Measurements from ENCODE around the gene CHD1.

The CHD1 gene

DNA sequence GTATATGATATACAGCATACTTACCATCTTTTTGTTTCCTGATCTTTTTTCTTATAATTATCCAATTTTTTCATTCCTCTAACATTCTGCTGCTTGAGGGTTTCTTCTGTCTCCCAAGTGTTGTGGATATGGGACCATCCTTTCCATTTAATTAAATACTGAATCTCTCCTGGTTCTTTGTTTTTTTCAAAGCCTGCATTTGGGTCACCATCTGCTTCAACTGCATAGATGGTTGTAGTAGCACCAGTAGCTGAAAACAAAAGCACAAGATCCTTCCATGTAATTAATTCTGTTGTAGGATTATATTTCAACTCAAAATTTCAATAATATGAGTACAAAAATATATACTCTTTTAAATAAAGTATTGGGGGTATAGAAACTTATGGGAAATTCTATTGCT, 29.4 kb downstream of the CHD1 start:
- no peak for DNase-seq (ENCODE audit: low spot score)

- no peak for DNase-seq (ENCODE audit: low spot score)
These were observed 30.1 kb downstream of the CHD1 start for GRCh38 chr5:98898743-98899142.

DNA sequence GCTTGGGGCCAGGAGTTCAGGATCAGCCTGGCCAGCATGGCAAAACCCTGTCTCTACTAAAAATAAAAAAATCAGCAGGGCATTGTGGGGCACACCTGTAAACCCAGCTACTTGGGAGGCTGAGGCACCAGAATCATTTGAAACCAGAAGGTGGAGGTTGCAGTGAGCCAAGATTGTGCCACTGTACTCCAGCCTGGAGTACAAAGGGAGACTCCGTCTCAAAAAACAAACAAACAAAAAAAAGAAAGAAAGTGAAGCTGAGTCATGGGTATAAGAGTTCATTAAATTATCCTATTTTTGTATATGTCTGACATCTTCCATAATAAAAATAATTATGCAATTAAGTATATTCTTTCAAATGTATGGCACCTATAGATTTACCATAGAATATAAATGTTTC, 37.2 kb downstream of the CHD1 start:
- DNase-seq (ENCODE audit: low spot score): no peak

GRCh38 chr5:98880598-98880997, 48.2 kb downstream of the CHD1 start:
- no peak for DNase-seq (ENCODE audit: low spot score)

GRCh38 chr5:98880151-98880550, 48.7 kb downstream of the CHD1 start:
- peak; percentile 4 for DNase-seq (ENCODE audit: low spot score)

- no peak for DNase-seq (ENCODE audit: low spot score)
These were observed 51.2 kb downstream of the CHD1 start for GRCh38 chr5:98877600-98877999.

DNA sequence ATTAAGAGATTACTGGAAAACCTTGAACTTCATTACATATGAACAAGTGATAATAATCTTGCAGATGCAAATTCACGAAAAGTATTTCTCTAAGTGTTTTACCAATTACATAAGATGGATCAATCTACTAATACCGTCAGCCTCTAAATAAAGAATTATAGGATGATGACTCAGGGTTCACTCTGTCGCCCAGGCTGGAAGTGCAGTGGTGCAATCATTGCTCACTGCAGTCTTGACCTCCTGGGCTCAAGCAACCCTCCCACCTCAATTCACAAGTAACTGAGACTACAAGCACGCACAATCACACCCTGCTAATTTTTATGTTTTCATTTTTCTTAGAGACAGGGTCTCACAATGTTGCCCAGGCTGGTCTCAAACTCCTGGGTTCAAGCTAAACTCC, 56.1 kb downstream of the CHD1 start:
- no peak for DNase-seq (ENCODE audit: low spot score)

- DNase-seq (ENCODE audit: low spot score): no peak
These were observed 63.1 kb downstream of the CHD1 start for GRCh38 chr5:98865690-98866089.

DNA sequence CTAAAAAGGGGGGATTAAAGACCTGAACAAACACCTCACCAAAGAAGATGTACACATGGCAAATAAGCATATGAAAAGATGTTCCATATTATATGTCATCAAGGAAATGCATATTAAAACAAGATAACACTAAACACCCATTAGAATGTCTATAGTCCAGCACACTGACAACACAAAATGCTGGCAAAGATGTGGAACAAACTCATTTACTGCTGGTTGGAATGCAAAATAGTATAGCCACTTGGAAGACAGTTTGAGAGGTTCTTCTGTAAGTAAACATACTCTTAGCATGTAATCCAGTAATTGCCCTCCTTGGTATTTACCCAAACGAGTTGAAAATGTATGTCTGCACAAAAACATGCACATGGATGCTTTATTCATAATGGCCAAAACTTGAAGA, 81.8 kb downstream of the CHD1 start:
- no peak for DNase-seq (ENCODE audit: low spot score)

GRCh38 chr5:98846520-98846919, 82.3 kb downstream of the CHD1 start:
- DNase-seq (ENCODE audit: low spot score): no peak

- no peak for DNase-seq (ENCODE audit: low spot score)
These were observed 82.9 kb downstream of the CHD1 start for GRCh38 chr5:98845878-98846277.

DNA sequence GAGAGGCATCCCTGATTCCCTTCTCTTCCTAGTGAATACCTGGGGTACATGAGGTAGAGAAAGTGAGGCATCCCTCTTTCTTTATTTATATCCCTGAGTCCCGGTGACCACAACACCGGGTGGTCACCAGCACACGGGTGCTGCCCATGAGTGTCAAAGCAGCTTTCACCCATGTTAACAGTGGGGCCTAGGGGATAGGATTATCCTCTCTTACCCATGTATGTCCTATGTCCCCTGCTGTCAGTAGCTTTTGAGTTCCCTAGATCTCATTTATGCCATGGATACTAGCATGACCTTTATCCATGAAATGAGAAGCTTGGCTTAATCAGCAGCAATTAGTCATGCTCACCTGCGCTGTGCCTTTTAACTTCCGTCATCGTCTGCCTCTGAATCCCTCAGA, 83.9 kb downstream of the CHD1 start:
- DNase-seq (ENCODE audit: low spot score): no peak

DNA sequence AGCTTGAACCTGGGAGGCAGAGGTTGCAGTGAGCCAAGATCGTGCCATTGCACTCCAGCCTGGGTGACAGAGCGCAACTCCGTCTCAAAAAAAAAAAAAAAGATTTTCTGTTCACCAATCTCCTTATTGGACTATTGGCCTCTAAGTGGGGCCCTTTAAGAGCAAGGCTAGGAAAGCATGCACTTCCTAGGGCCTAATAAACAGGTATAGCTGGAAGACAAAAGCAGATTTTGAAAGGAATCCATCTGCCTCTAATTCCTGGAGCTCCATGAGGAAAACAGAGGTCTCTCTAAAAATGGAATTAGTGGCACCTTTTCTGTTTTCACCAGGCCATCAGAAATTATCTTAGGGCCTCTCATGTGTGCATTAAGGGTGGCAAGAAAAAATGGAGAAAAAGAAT, 85.3 kb downstream of the CHD1 start:
- DNase-seq (ENCODE audit: low spot score): no peak

DNA sequence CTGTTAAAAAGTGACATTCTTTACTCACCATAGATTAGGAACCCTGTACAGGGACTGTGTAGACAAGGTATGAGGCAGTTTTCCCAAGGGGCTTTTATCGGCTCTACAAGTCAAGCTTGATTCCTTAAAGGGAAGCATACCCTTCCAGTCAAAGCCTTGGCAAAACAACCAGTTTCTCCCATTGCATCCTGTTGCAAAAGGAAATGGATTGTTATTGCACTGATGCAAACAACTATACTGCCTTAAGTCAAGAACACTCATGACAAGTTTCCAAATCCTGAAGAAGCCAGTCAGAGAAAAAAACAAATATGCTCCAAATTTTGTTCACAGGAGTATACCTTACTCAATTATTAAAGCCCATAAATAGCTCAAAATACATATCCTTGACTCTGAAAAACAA, 87.9 kb downstream of the CHD1 start:
- DNase-seq (ENCODE audit: low spot score): no peak

GRCh38 chr5:98839469-98840383, 89.1 kb downstream of the CHD1 start:
- no peak for DNase-seq (ENCODE audit: low spot score)

DNA sequence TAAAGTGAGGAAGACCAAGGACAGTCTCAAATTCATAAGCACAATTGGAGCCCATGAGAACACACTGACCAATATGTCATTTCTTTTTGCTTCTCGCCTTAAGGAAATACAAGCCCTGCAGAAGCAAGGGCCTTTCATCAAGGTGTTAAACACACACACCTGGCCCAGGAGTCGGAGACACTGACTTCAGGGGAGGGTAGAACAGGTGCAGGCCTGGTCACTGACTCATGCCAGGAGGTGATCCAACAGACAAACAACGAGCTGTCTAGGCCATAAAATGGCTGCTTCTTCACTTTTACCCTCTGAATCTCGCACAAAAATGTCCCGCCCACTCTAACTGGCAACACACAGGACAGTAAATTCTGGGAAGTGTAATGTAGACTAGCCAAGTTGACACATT, 92.6 kb downstream of the CHD1 start:
- no peak for DNase-seq (ENCODE audit: low spot score)

- no peak for DNase-seq (ENCODE audit: low spot score)
These were observed 101.1 kb downstream of the CHD1 start for GRCh38 chr5:98827588-98828284.

DNA sequence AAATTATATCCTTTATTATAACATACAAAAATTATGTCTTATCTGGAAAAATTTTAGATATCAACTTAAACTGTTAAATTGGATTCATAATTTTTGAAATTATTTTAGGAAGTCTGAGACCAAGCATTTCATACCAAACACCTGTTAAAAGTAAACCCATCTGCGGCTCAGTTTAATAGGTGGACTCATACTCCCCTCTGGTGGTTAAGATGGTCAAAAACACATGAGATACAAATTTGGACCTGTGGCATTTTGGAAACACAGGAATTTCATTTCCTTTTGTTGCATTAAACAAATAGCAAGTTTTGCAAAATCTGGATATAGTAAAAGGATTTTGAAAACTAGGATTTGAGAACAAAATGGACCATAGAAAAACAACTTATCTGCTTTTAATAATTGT, 101.6 kb downstream of the CHD1 start:
- DNase-seq (ENCODE audit: low spot score): peak; percentile 15

- DNase-seq (ENCODE audit: low spot score): no peak
These were observed 103.0 kb downstream of the CHD1 start for GRCh38 chr5:98825582-98826375.

- no peak for DNase-seq (ENCODE audit: low spot score)
These were observed 112.1 kb downstream of the CHD1 start for GRCh38 chr5:98816582-98817222.

DNA sequence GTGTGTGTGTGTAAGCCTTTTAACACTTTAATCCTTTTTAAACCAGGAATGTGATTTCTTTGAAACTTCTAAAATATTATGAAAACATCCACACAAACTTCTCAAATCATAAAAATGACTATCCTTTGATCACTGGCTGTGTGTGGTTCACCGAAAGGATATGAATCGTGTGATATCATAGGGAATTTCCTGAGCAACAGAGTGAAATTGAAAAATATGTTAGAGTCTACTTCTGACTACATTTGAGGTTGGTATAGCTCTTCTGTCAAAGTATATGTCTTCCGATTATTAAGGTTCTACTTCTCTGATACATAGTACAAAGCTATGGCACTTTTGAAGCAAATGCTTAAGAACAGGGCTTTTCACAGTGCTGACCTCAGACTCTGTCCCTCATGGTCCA, 115.1 kb downstream of the CHD1 start:
- DNase-seq (ENCODE audit: low spot score): peak; percentile 18

DNA sequence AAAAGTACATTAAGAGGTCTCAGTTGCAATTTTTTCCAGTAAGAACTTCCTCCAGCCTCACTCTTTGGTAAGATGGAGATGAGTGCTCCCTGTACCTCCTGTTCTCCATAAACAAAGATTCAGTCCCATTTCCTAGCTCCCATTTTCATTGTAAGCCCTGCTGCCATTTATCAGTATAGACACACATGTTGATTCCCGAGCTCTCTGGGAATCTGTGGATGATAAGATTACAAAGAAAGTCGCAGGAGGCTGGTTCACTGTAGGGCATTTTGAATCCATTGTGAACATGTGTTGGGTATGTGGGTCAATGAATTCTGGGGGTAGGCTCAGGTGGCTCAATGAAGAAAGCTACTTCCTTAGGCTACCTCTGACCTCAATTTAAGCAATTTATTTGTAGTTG, 118.6 kb downstream of the CHD1 start:
- no peak for DNase-seq (ENCODE audit: low spot score)
